Neural progenitor cell (in vitro differentiated cells): ENCODE results near the gene KIF19. TPM values are rescaled to one million over a fixed set of nuclear protein-coding genes. Genes with fewer than 3 reads are reported as not detected.

ENCODE experiments used
- DNase-seq: peaks from one replicate; pipeline ENCODE4 v3.0.0-alpha.2; 2016; ENCODE audit warnings: low spot score
- H2AFZ ChIP-seq: fragments of 200-600 bp; sonication (generic); replicated peaks from 2 replicates; pipeline ENCODE4 v1.6.1; 2016; ENCODE audit warnings: antibody characterized with exemption
- H3F3A ChIP-seq: fragments of 200-600 bp; sonication (generic); 2 replicates; pipeline ENCODE4 v1.6.1; 2016; ENCODE audit warnings: antibody characterized with exemption, low read depth
- H3K27ac ChIP-seq: fragments of 200-600 bp; sonication (generic); 2 replicates; pipeline ENCODE4 v1.5.1; 2016; ENCODE audit warnings: mild to moderate bottlenecking
- H3K27me3 ChIP-seq: fragments of 200-600 bp; sonication (generic); 2 replicates; pipeline ENCODE4 v1.6.1; 2016; ENCODE audit warnings: mild to moderate bottlenecking, moderate library complexity
- H3K36me3 ChIP-seq: fragments of 200-600 bp; sonication (generic); 2 replicates; pipeline ENCODE4 v1.5.1; 2016
- H3K4me1 ChIP-seq: fragments of 200-600 bp; sonication (generic); 2 replicates; pipeline ENCODE4 v1.6.1; 2016; ENCODE audit warnings: mixed run types
- H3K4me2 ChIP-seq: fragments of 200-600 bp; sonication (generic); 2 replicates; pipeline ENCODE4 v1.6.1; 2016
- H3K4me3 ChIP-seq: fragments of 200-600 bp; sonication (generic); 2 replicates; pipeline ENCODE4 v1.5.1; 2016
- H3K79me2 ChIP-seq: fragments of 200-600 bp; sonication (generic); 2 replicates; pipeline ENCODE4 v1.6.1; 2016; ENCODE audit warnings: low read depth
- H3K9ac ChIP-seq: fragments of 200-600 bp; sonication (generic); 2 replicates; pipeline ENCODE4 v1.6.1; 2016
- H3K9me3 ChIP-seq: fragments of 200-600 bp; sonication (generic); 2 replicates; pipeline ENCODE4 v1.5.1; 2016; ENCODE audit warnings: low read depth
- H4K20me1 ChIP-seq: fragments of 200-600 bp; sonication (generic); 2 replicates; pipeline ENCODE4 v1.6.1; 2016; ENCODE audit warnings: low read depth
- H3K27ac Mint-ChIP-seq: 3 replicates; pipeline ENCODE4 v1.8.0; 2021; ENCODE audit warnings: mixed read lengths
- H3K27me3 Mint-ChIP-seq: 2 replicates; pipeline ENCODE4 v1.8.0; 2022; ENCODE audit warnings: low read depth, mild to moderate bottlenecking, inconsistent platforms, moderate library complexity, mixed read lengths; ENCODE audit not compliant: insufficient read depth
- H3K36me3 Mint-ChIP-seq: 3 replicates; pipeline ENCODE4 v1.8.0; 2021; ENCODE audit warnings: mixed read lengths
- H3K4me1 Mint-ChIP-seq: 3 replicates; pipeline ENCODE4 v1.8.0; 2021; ENCODE audit warnings: mixed read lengths
- H3K4me3 Mint-ChIP-seq: 3 replicates; pipeline ENCODE4 v1.8.0; 2021; ENCODE audit warnings: mild to moderate bottlenecking, moderate library complexity, mixed read lengths
- H3K9me3 Mint-ChIP-seq: 3 replicates; pipeline ENCODE4 v1.8.0; 2020; ENCODE audit warnings: mixed read lengths
- EZH2 ChIP-seq: fragments of 200-600 bp; sonication (generic); IDR thresholded peaks from 2 replicates; pipeline ENCODE4 v1.6.1; 2017; ENCODE audit warnings: antibody characterized with exemption, mild to moderate bottlenecking, moderate library complexity
- EZH2phosphoT487 ChIP-seq: fragments of 200-600 bp; sonication (generic); IDR thresholded peaks from 2 replicates; pipeline ENCODE4 v1.6.1; 2017; ENCODE audit warnings: antibody characterized with exemption
- total RNA-seq: library from RNA; depleted of rRNA; stranded (reverse); fragments of >200 nt; gene quantifications from 2 replicates; pipeline ENCODE4 v1.2.3, GENCODE V29; 2015; ENCODE audit warnings: low replicate concordance
- TF ChIP-seq, protein P1 (sequence below): fragments of 200-600 bp; sonication (generic); IDR thresholded peaks from 2 replicates; pipeline ENCODE4 v1.5.1; 2017; ENCODE audit warnings: antibody characterized with exemption, mild to moderate bottlenecking

Gene KIF19
- total RNA-seq, 1 donor from 2014 or later: 0.15 TPM

DNA sequence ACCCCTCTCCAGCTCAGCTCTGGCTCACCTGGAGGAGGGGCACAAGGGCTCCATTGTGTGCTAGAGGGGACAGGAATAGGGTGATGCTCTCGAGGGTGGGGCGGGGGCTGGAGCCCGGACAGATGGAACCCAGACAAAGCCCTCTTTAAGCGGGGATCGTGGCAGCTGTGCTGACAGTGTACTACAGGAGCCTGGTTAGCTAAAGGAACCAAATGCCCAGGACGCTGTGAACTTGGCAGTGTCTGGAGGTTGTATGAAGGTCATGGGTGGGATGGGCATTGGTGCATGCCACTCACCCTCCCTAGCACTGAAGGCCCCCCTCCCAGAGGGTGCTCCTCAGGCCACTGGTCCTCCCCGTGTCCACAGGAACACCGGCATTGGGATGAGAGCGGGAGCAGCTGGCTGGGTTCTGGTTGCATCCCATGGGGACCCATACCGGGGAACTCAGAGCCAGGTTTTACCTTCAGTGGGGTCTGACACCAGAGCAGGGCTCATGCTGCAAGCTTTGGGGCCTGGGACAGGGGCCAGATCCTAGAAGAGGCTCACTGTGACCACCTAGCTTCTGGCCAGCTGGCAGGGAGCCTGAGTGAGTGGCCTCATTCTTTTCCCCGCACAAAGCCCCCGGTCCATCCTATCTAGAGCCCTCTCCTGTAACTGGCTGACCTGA, 11.9 kb downstream of the KIF19 start:
- Mint-ChIP-seq H3K36me3 (no peaks in the 10 kb centered on the region), H3K9me3 (no peaks in the 10 kb centered on the region), H3K4me1 (peaks cover 17% of the 10 kb centered on the region), H3K27ac (no peak overlapping the region), H3K27me3 (peaks cover 5% of the 10 kb centered on the region), H3K4me3 (no peak overlapping the region)
- no peaks in the 10 kb centered on the region for H3K36me3 ChIP-seq
- H3K4me3 ChIP-seq: no peak overlapping the region
- TF ChIP-seq, protein P1, sequence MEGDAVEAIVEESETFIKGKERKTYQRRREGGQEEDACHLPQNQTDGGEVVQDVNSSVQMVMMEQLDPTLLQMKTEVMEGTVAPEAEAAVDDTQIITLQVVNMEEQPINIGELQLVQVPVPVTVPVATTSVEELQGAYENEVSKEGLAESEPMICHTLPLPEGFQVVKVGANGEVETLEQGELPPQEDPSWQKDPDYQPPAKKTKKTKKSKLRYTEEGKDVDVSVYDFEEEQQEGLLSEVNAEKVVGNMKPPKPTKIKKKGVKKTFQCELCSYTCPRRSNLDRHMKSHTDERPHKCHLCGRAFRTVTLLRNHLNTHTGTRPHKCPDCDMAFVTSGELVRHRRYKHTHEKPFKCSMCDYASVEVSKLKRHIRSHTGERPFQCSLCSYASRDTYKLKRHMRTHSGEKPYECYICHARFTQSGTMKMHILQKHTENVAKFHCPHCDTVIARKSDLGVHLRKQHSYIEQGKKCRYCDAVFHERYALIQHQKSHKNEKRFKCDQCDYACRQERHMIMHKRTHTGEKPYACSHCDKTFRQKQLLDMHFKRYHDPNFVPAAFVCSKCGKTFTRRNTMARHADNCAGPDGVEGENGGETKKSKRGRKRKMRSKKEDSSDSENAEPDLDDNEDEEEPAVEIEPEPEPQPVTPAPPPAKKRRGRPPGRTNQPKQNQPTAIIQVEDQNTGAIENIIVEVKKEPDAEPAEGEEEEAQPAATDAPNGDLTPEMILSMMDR: no peak
- TF ChIP-seq EZH2phosphoT487: no peak
- TF ChIP-seq EZH2: no peak
- no peak overlapping the region for H3K4me2 ChIP-seq
- no peaks in the 10 kb centered on the region for H4K20me1 ChIP-seq
- H3K79me2 ChIP-seq: no peaks in the 10 kb centered on the region
- no peaks in the 10 kb centered on the region for H3K27me3 ChIP-seq
- no peak overlapping the region for H3K9ac ChIP-seq
- H3K9me3 ChIP-seq: no peaks in the 10 kb centered on the region
- H3K4me1 ChIP-seq: peaks cover 7% of the 10 kb centered on the region
- H2AFZ ChIP-seq: no peak overlapping the region
- no peak for DNase-seq
- no peak overlapping the region for H3K27ac ChIP-seq
- no peaks in the 10 kb centered on the region for H3F3A ChIP-seq

DNA sequence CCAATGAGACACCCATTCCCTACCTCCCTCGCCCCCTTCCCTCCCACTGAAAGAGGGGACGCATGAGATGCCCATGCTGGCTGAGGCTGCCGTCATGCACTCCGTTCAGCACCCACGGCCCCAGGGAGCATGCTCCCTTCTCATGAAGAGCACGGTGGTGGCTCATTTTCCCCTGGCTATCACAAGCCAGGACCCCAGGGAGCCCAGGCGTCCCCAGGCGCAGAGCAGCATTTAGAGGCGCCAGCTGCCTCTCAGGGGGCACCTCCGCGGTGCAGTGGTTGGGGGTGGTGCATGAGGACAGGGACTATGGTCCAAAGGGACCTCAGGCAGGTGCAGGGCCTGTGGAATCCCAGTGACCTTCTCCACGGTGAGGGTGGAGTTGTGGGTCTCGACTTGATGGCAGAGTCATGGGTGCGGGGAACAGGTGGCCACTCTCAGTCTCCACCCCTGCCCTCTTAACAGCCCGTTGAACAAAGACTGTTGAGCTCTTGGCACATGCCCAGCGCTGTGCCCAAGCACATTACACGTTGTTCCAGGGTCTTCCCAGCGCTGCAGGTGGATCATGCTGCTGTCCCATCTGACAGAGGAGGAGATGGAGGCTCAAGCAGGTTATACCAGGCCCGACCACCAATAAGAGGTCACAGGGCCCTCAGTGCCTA, 13.6 kb downstream of the KIF19 start:
- no peaks in the 10 kb centered on the region for H4K20me1 ChIP-seq
- TF ChIP-seq EZH2 (no peak), EZH2phosphoT487 (no peak)
- TF ChIP-seq, protein P1: no peak
- Mint-ChIP-seq H3K4me3 (no peak overlapping the region), H3K27me3 (peaks cover 4% of the 10 kb centered on the region), H3K4me1 (peaks cover 23% of the 10 kb centered on the region), H3K27ac (peak overlapping the region; percentile 82), H3K36me3 (no peaks in the 10 kb centered on the region), H3K9me3 (no peaks in the 10 kb centered on the region)
- no peaks in the 10 kb centered on the region for H3K36me3 ChIP-seq
- H3K27me3 ChIP-seq: no peaks in the 10 kb centered on the region
- H3K4me2 ChIP-seq: no peak overlapping the region
- no peak for DNase-seq
- H3K4me1 ChIP-seq: peaks cover 4% of the 10 kb centered on the region
- no peak overlapping the region for H3K9ac ChIP-seq
- no peaks in the 10 kb centered on the region for H3K79me2 ChIP-seq
- no peak overlapping the region for H3K4me3 ChIP-seq
- H3F3A ChIP-seq: no peaks in the 10 kb centered on the region
- no peaks in the 10 kb centered on the region for H3K9me3 ChIP-seq
- H2AFZ ChIP-seq: no peak overlapping the region
- no peak overlapping the region for H3K27ac ChIP-seq

DNA sequence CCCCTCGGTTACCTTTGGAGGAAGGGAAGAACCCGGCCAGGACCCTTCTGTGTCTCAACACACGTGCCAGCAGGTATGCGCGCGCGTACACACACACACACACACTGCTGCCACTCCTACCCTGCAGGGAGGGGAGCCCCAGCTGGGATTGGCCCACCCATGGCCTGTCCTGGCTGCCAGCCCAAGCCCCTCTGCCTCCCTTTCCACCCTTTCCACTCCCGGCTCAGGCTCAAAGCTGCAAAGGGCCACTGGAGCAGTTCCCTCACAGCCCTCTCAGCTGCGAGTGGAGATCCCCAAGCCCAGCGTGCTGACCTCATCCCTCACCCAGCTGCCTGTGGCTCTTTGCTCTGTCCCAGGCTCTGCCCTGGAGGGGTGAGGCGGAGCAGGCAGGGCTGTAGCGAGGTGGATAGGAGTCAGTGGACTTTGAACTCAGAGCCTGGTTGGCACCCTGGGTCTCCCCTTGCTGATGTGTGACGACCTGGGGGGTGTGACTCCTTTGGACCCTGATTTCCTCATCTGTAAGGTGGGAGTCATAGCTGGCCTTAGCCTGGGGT, 14.5 kb downstream of the KIF19 start:
- H4K20me1 ChIP-seq: no peaks in the 10 kb centered on the region
- H2AFZ ChIP-seq: no peak overlapping the region
- H3K36me3 ChIP-seq: no peaks in the 10 kb centered on the region
- Mint-ChIP-seq H3K27ac (peak overlapping the region; percentile 82), H3K4me3 (no peak overlapping the region), H3K9me3 (no peaks in the 10 kb centered on the region), H3K4me1 (peaks cover 24% of the 10 kb centered on the region), H3K27me3 (peaks cover 2% of the 10 kb centered on the region), H3K36me3 (no peaks in the 10 kb centered on the region)
- no peaks in the 10 kb centered on the region for H3F3A ChIP-seq
- no peaks in the 10 kb centered on the region for H3K27me3 ChIP-seq
- no peak overlapping the region for H3K9ac ChIP-seq
- no peak for DNase-seq
- peaks cover 4% of the 10 kb centered on the region for H3K4me1 ChIP-seq
- H3K79me2 ChIP-seq: no peaks in the 10 kb centered on the region
- no peak overlapping the region for H3K27ac ChIP-seq
- no peaks in the 10 kb centered on the region for H3K9me3 ChIP-seq
- no peak overlapping the region for H3K4me2 ChIP-seq
- TF ChIP-seq, protein P1: no peak
- TF ChIP-seq EZH2 (no peak), EZH2phosphoT487 (no peak)
- no peak overlapping the region for H3K4me3 ChIP-seq
